GM18505 (cell line): ENCODE measurements around the gene NRM.
"Not testable (repeated sequence)": the region's sequence is repeated elsewhere in the genome, so short reads cannot be mapped to it uniquely, and the experiment has no call there.

Source experiments
- ATAC-seq: cut with Tn5 transposase; IDR thresholded peaks from one replicate; pipeline ENCODE4 v1.9.1; 2021; ENCODE audit not compliant: unreplicated experiment
- POLR2A ChIP-seq: IDR thresholded peaks from 4 replicates; pipeline ENCODE4 v1.6.1; 2011; ENCODE audit warnings: borderline replicate concordance; ENCODE audit not compliant: insufficient read depth, insufficient read length; ENCODE audit errors: extremely low read depth

NRM gene

GRCh38 chr6:30679765-30680535 lies 10.8 kb downstream of the NRM start:
- no peak for TF ChIP-seq POLR2A
- ATAC-seq: no peak

- no peak for TF ChIP-seq POLR2A
- no peak for ATAC-seq
These were observed 11.6 kb downstream of the NRM start for GRCh38 chr6:30678964-30679726.

- no peak for TF ChIP-seq POLR2A
- ATAC-seq: no peak
These were observed 14.0 kb downstream of the NRM start for GRCh38 chr6:30676660-30677285.

GRCh38 chr6:30672445-30673253 lies 18.1 kb downstream of the NRM start, which contains the start of gene DHX16:
TSS of gene DHX16 (minus strand) at chr6:30673006. CDS start at chr6:30672841, 165 bp downstream.
- peak; percentile 81 for TF ChIP-seq POLR2A
- peak; percentile 67 for ATAC-seq

- ATAC-seq: no peak
- TF ChIP-seq POLR2A: no peak
These were observed 19.8 kb downstream of the NRM start for GRCh38 chr6:30670760-30671527.

GRCh38 chr6:30666300-30666699 lies 24.5 kb downstream of the NRM start:
- not testable (repeated sequence) for ATAC-seq

- TF ChIP-seq POLR2A: no peak
- no peak for ATAC-seq
These were observed 25.6 kb downstream of the NRM start for GRCh38 chr6:30664994-30665767.

- not testable (repeated sequence) for ATAC-seq
These were observed 32.9 kb downstream of the NRM start for GRCh38 chr6:30657922-30658321.

GRCh38 chr6:30657454-30657853 lies 33.3 kb downstream of the NRM start:
- TF ChIP-seq POLR2A: no peak
- ATAC-seq: no peak

GRCh38 chr6:30656513-30656912 lies 34.3 kb downstream of the NRM start:
- no peak for ATAC-seq
- TF ChIP-seq POLR2A: no peak

- no peak for TF ChIP-seq POLR2A
- no peak for ATAC-seq
These were observed 35.1 kb downstream of the NRM start for GRCh38 chr6:30655743-30656094.

- no peak for TF ChIP-seq POLR2A
- ATAC-seq: no peak
These were observed 35.7 kb downstream of the NRM start for GRCh38 chr6:30654798-30655742.
